GM19372 (cell line): Measurements from ENCODE around the gene CUBN.

ENCODE experiments used
- ATAC-seq: cut with Tn5 transposase; IDR thresholded peaks from one replicate; pipeline ENCODE4 v1.9.1; 2021; ENCODE audit warnings: mild to moderate bottlenecking, low read depth, moderate library complexity; ENCODE audit not compliant: unreplicated experiment

CUBN gene

GRCh38 chr10:17129741-17130140 lies at the start of gene CUBN:
Gene CUBN, minus strand, starts transcription at chr10:17129811. Its CDS starts 46 bp downstream, at chr10:17129765.
- no peak for ATAC-seq

GRCh38 chr10:17179002-17179401 lies 49.4 kb upstream of the CUBN start:
- no peak for ATAC-seq

- ATAC-seq: no peak
Observed at GRCh38 chr10:17178006-17178405, 48.4 kb upstream of the CUBN start.

- no peak for ATAC-seq
Observed at GRCh38 chr10:17177014-17177413, 47.4 kb upstream of the CUBN start.

GRCh38 chr10:17176091-17176490 lies 46.5 kb upstream of the CUBN start:
- ATAC-seq: no peak

GRCh38 chr10:17175551-17175950 lies 45.9 kb upstream of the CUBN start:
- no peak for ATAC-seq

GRCh38 chr10:17174626-17175025 lies 45.0 kb upstream of the CUBN start:
- no peak for ATAC-seq

- no peak for ATAC-seq
Observed at GRCh38 chr10:17171141-17171641, 41.6 kb upstream of the CUBN start.

- no peak for ATAC-seq
Observed at GRCh38 chr10:17169803-17170202, 40.2 kb upstream of the CUBN start.

GRCh38 chr10:17166699-17167098 lies 37.1 kb upstream of the CUBN start:
- ATAC-seq: no peak

- ATAC-seq: no peak
Observed at GRCh38 chr10:17162828-17163227, 33.2 kb upstream of the CUBN start.

- ATAC-seq: no peak
Observed at GRCh38 chr10:17161775-17162174, 32.2 kb upstream of the CUBN start.

- ATAC-seq: no peak
Observed at GRCh38 chr10:17157024-17157423, 27.4 kb upstream of the CUBN start.

- no peak for ATAC-seq
Observed at GRCh38 chr10:17155826-17156225, 26.2 kb upstream of the CUBN start.

- ATAC-seq: no peak
Observed at GRCh38 chr10:17154116-17154515, 24.5 kb upstream of the CUBN start.

- no peak for ATAC-seq
Observed at GRCh38 chr10:17153321-17153720, 23.7 kb upstream of the CUBN start.

- no peak for ATAC-seq
Observed at GRCh38 chr10:17151716-17152115, 22.1 kb upstream of the CUBN start.

- no peak for ATAC-seq
Observed at GRCh38 chr10:17147884-17148489, 18.4 kb upstream of the CUBN start.

- ATAC-seq: no peak
Observed at GRCh38 chr10:17146892-17147291, 17.3 kb upstream of the CUBN start.

- ATAC-seq: no peak
Observed at GRCh38 chr10:17145239-17145638, 15.6 kb upstream of the CUBN start.

GRCh38 chr10:17144757-17145156 lies 15.1 kb upstream of the CUBN start:
- no peak for ATAC-seq

- ATAC-seq: no peak
Observed at GRCh38 chr10:17144032-17144431, 14.4 kb upstream of the CUBN start.
